ENCODE results near the gene OR10G4. TPM values are rescaled to one million over a fixed set of nuclear protein-coding genes. Genes with fewer than 3 reads are reported as not detected.

Gene OR10G4
- total RNA-seq, 1 donor from 2014 or later = not detected

DNA sequence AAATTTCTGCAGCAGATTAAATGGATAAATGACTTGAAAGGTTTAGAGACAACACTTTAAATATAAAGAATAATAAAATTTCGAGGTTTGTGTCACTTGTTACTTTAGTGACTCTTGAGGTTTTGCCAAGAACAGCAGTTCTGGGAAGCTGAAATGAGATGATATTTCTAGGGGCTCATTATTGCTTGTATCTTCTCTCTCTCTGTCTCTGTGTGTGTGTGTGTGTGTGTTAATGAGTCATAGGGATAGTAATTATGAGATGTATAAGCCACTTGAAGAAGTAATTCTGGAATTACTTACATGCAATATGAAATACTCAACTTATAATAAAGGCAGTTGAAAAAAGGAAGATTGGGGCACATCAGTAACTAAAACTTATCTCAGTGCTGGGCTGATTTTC lies 38.0 kb downstream of the OR10G4 start:
- Mint-ChIP-seq H3K36me3 (ENCODE audit: low read depth) (no peaks in the 10 kb centered on the region), H3K4me1 (ENCODE audit: low read depth) (peaks cover 6% of the 10 kb centered on the region), H3K4me3 (ENCODE audit: low read depth) (no peak overlapping the region), H3K9me3 (no peaks in the 10 kb centered on the region), H3K27me3 (ENCODE audit: low read depth) (peaks cover 3% of the 10 kb centered on the region), H3K27ac (no peak overlapping the region)
- DNase-seq (ENCODE audit: low spot score) = no peak
- intact Hi-C loops (cut with micrococcal nuclease) = no loop called here

DNA sequence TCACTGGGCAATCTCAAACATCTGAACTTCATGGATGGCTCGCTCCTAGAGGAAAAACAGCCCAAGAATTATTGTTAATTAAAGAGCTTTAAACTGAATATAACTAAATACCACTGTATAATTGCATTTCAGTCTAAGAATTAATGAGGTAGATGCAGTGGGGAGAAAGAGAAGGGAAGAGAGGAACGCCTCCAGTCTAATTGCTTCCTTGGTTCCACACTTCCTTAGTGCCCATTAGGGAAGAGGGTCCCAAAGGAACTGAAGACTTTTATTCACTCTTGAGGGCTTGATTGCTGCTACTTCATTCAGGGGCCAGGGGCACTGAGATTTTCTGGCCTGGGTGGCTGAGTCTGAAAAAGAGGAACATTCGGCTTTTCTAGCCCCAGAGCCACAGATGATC lies 40.2 kb downstream of the OR10G4 start:
- intact Hi-C loops (cut with micrococcal nuclease) = no loop called here
- no peaks in the 10 kb centered on the region for H3K9me3 Mint-ChIP-seq
- H3K27me3 Mint-ChIP-seq (ENCODE audit: low read depth) = peaks cover 4% of the 10 kb centered on the region
- DNase-seq (ENCODE audit: low spot score) = no peak
- H3K36me3 Mint-ChIP-seq (ENCODE audit: low read depth) = no peaks in the 10 kb centered on the region
- H3K27ac Mint-ChIP-seq = no peak overlapping the region
- H3K4me3 Mint-ChIP-seq (ENCODE audit: low read depth) = no peak overlapping the region
- H3K4me1 Mint-ChIP-seq (ENCODE audit: low read depth) = peaks cover 6% of the 10 kb centered on the region

Other genes starting within 250 kb of the OR10G4 start
- gene OR6M1, start 206.6 kb upstream of the OR10G4 start, total RNA-seq = not detected in 2 replicates
- not detected in 2 replicates for gene TMEM225, start 127.3 kb upstream of the OR10G4 start, total RNA-seq
- gene OR8D4, start 110.8 kb upstream of the OR10G4 start, total RNA-seq = not detected in 2 replicates
- gene OR4D5, start 73.4 kb upstream of the OR10G4 start, total RNA-seq = not detected in 2 replicates
- not detected in 2 replicates for gene OR6T1, start 69.2 kb upstream of the OR10G4 start, total RNA-seq
- gene OR10S1, start 35.2 kb upstream of the OR10G4 start, total RNA-seq = not detected in 2 replicates
- gene OR10G6, start 17.8 kb upstream of the OR10G4 start, total RNA-seq = not detected in 2 replicates
- gene OR10G9, start 10.0 kb downstream of the OR10G4 start, total RNA-seq = not detected in 2 replicates
- not detected in 2 replicates for gene OR10G8, start 13.8 kb downstream of the OR10G4 start, total RNA-seq
- not detected in 2 replicates for gene OR10G7, start 28.3 kb downstream of the OR10G4 start, total RNA-seq
- 4.6 TPM in 2 replicates for gene VWA5A, start 102.5 kb downstream of the OR10G4 start, total RNA-seq
- gene OR10D3, start 170.3 kb downstream of the OR10G4 start, total RNA-seq = not detected in 2 replicates
- not detected in 2 replicates for gene OR8G1, start 228.1 kb downstream of the OR10G4 start, total RNA-seq
- not detected in 2 replicates for gene OR8G5, start 243.4 kb downstream of the OR10G4 start, total RNA-seq

Measured in activated T-helper 2 cell treated with anti-CD3 and anti-CD28 coated beads, Interferon-gamma antibody, Interleukin-2, Interleukin-4, amounts not matched to agents 10 μg/mL and 5 μg/mL and 100 μg/mL, durations not matched to agents 14 hours and 24 hours and 36 hours (primary cell).